ENCODE data around the gene MOAP1. TPM values are rescaled to one million over a fixed set of nuclear protein-coding genes. Genes with fewer than 3 reads are reported as not detected.

MOAP1 gene
- total RNA-seq, 1 donor from 2014 or later = 16.1 TPM

DNA sequence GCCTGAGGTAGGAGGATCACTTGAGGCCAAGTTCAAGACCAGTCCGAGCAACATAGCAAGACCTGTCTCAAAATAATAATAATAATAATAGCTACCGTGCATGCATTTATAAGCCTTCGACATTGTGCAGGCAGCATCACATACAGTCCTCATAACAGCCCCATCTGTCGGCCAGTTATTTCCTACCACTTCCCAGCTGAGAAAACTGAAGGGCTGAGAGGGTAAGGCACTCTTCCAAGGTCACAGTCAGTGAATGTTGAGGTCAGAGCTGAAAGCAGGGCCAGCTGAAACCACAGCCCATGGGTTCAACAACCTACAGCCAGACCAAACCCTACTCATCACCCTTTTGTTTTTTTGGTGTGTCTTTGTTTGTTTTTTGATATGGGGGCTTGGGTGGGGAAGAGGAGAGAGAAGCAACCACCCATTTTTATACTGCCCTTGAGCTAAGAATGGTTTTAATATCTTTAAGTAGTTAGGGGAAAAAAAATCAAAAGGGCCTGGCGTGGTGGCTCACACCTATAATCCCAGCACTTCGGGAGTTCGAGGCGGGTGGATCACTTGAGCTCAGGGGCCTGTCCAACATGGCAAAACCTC, 52.1 kb downstream of the MOAP1 start:
- FAIRE-seq = no peak

More for the DNA sequence above, 52.1 kb downstream of the MOAP1 start:
- no peaks in the 10 kb centered on the region for H3K36me3 Mint-ChIP-seq (ENCODE audit: low read depth, unreplicated experiment)
- no peaks in the 10 kb centered on the region for H3K4me1 Mint-ChIP-seq (ENCODE audit: low read depth, unreplicated experiment)
- H3K27ac Mint-ChIP-seq (ENCODE audit: unreplicated experiment) = no peak overlapping the region
- H2AFZ ChIP-seq (ENCODE audit: low read depth, low read length) = no peak overlapping the region
- no peaks in the 10 kb centered on the region for H3K36me3 ChIP-seq (ENCODE audit: insufficient read depth, low read length)
- H3K9ac ChIP-seq (ENCODE audit: low read length) = no peak overlapping the region
- no peaks in the 10 kb centered on the region for H3K9me3 Mint-ChIP-seq (ENCODE audit: unreplicated experiment)
- peaks cover 29% of the 10 kb centered on the region for H3K27me3 Mint-ChIP-seq (ENCODE audit: low read depth, unreplicated experiment)
- no peaks in the 10 kb centered on the region for H3K4me1 ChIP-seq (ENCODE audit: insufficient read depth, low read length)
- no peak overlapping the region for H3K4me3 Mint-ChIP-seq (ENCODE audit: unreplicated experiment)
- TF ChIP-seq CTCF (IDR thresholded peaks at IDR 0.05; ENCODE audit: insufficient read depth, low read depth, low read length) (peak; percentile 41), EZH2 (IDR thresholded peaks at IDR 0.05; ENCODE audit: insufficient read depth, low read length) (no peak)
- no peak overlapping the region for H3K4me2 ChIP-seq (ENCODE audit: low read length)
- peaks cover 13% of the 10 kb centered on the region for H3K27me3 ChIP-seq (ENCODE audit: insufficient read depth, low read length)
- H4K20me1 ChIP-seq (ENCODE audit: insufficient read depth, low read length) = no peaks in the 10 kb centered on the region
- H3K27ac ChIP-seq (ENCODE audit: low read depth, low read length) = no peak overlapping the region
- H3K9me3 ChIP-seq (ENCODE audit: insufficient read depth, low read depth, low read length) = no peaks in the 10 kb centered on the region
- peak; percentile 7 for DNase-seq (ENCODE audit: low read depth)
- H3K4me3 ChIP-seq (ENCODE audit: insufficient read depth, low read depth, low read length) = no peak overlapping the region
- no peaks in the 10 kb centered on the region for H3K79me2 ChIP-seq (ENCODE audit: insufficient read depth, low read length)

Other genes with a start within 250 kb of the MOAP1 start
- gene ITPK1, start 69.0 kb downstream of the MOAP1 start, total RNA-seq = 11.2 and 13.0 TPM in 2 replicates
- gene LYSET, start 420 bp upstream of the MOAP1 start, total RNA-seq = 9.1 and 9.8 TPM in 2 replicates
- gene GON7, start 22.2 kb upstream of the MOAP1 start, total RNA-seq = 5.3 and 5.4 TPM in 2 replicates
- 7.3 and 7.8 TPM in 2 replicates for gene UBR7, start 22.4 kb upstream of the MOAP1 start, total RNA-seq
- 48.1 and 53.2 TPM in 2 replicates for gene BTBD7, start 148.1 kb upstream of the MOAP1 start, total RNA-seq
- not detected in 2 replicates for gene COX8C, start 162.3 kb upstream of the MOAP1 start, total RNA-seq
- 0.66 and 0.75 TPM in 2 replicates for gene UNC79, start 246.0 kb upstream of the MOAP1 start, total RNA-seq

All from astrocyte (in vitro differentiated cells and primary cell).